CD4-positive, alpha-beta T cell treated with Interleukin-15 for 1 hour (primary cell): ENCODE results near the gene IFNL1.
"Not testable (repeated sequence)": the region's sequence is repeated elsewhere in the genome, so short reads cannot be mapped to it uniquely, and the experiment has no call there.

Experiments used
- DNase-seq: peaks from one replicate; pipeline ENCODE4 v3.0.0-alpha.2; 2020

The IFNL1 gene

DNA sequence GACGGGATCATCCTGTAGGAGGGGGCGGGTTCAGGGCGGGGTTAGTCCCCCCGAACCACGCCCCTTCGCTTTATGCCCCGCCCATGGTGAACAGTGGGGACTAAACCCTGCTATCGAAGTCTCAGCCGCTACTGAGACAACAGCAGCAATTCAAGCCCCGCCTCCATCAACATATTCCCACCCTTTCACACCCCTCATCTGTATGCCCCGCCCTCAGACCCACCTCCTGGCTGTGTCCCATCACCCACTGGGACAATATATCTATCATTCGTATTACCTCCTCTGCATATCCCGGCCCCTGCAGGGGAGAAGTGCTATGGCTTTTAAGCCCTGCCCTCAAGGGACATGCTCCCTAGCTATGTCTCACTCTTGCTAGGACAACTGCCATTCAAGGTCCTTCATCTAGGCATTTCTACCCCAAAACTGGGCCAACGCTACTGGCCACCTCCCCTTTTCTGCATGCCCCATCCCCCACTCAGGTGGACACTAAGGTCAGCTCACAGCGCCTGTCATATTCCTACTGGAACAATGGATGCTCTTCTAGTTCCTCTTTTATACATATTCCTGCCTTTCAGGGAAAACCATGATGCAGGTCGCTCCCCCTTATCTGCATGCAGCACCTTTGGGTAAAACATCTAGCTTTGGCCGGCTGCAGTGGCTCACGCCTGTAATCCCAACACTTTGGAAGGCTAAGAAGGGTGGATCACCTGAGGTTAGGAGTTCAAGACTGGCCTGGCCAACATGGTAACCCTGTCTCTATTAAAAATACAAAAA lies 12.5 kb downstream of the IFNL1 start:
- DNase-seq = no peak

GRCh38 chr19:39309305-39309670 lies 13.1 kb downstream of the IFNL1 start:
- not testable (repeated sequence) for DNase-seq

GRCh38 chr19:39310558-39311311 lies 14.5 kb downstream of the IFNL1 start:
- DNase-seq = no peak

DNA sequence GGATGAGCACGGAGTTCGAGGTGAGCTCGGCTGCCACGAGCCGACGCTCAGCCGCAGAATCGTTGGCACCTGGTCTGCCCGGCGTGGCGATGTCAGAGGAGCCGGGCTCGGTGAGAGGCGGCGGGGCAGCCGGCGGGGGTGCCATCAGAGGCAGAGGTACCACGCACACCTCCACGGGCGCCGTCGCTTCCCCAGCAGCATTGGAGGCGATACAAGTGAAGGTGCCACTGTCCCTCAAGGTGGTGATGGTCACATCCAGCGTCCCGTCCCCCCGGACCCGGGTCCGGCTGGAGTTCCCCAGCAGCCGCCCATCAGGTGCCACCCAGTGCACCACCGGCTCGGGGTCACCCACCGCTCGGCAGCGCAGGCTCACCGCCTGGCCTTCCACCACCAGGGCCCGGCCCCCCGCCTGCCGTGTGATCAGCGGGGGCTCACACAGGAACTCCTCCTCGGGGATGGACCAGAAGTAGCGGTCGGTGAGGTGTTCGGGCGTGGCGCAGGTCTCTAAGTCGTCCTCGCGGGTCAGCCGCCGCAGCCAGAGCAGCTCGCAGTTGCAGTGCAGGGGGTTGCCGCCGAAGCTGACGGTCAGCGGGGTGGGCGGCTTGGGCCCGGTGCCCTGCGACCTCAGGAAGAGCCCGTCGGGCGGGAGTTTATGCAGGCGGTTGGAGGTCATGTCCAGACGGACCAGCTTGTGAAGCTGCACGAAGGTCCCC lies 18.0 kb downstream of the IFNL1 start:
- DNase-seq = no peak

- no peak for DNase-seq
Observed at GRCh38 chr19:39315933-39316332, 19.7 kb downstream of the IFNL1 start.

GRCh38 chr19:39316627-39317321 lies 20.6 kb downstream of the IFNL1 start:
- DNase-seq = no peak

- no peak for DNase-seq
Observed at GRCh38 chr19:39317476-39317875, 21.3 kb downstream of the IFNL1 start.

DNA sequence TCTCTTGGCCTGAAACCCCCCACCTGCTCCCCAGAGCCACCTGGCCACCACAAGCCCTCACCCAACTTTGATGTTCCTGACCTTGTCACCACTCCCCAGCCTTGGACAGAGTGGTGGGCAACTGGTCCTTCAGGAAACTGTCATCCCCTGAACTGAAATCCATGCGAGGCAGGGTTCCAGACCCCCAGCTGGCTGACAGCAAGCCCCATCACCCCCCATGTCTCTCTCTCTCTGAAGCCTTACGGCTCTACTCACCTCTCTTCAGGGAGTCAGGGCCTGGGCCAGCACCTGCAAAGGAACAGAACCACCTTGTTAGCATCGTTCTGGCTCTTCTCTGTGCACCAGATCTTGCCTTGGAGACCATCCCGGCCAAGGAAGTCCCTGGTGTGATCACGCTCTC lies 21.9 kb downstream of the IFNL1 start:
- DNase-seq = no peak

- DNase-seq = no peak
Observed at GRCh38 chr19:39318690-39319089, 22.5 kb downstream of the IFNL1 start.

DNA sequence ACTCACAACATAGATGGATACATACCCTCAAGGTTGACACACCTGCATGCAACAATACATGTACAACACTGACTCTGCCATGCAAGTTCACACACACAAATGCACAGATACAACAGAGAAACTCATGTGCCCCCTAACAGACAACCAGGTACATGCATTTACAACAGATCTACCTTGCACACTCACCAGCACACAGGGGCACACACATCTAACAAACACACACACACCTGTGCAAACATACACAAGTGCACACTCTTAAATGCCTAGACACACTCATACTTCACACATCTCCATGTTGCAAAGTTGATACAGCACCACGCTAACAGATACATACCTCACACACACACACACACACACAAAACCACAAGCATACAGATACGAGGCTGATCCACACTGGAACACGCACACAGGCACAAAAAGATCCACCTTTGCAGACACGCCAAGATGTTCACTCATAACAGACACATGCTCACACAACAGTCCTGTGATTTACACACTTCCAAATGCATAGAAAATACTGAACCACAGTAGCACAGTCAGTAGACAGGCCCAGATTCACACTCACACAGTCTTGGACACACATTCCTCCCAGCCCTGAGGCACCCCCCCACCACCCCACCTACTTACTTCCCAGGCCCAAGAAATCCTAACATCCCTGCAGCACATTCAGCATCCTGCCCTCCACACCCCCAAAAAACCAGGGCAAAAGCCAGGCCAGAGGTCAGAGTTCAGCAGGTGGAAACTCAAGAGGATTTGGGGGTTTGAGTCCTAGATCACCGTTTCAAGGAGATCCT lies 23.1 kb downstream of the IFNL1 start:
- no peak for DNase-seq

DNA sequence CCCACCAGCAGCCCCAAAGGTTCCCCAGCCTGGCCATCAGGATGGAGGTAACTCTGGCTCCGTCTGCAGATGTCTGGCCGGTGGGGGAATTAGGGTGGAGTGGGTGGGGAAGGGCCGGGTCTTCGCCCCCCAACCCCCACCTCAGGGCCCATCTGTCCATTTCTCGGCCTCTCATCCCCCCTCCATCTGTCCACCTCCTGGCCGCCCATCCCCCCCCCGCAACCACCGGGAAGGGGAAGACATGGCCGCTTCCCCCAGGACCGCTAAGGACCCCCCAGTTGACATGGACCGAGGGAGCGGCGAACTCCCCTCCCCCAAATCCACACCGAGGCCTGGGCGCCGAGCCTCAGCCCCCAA lies 23.7 kb downstream of the IFNL1 start:
- no peak for DNase-seq

GRCh38 chr19:39321117-39321831 lies 25.1 kb downstream of the IFNL1 start:
- DNase-seq = no peak

- no peak for DNase-seq
Observed at GRCh38 chr19:39321832-39322176, 25.6 kb downstream of the IFNL1 start.

DNA sequence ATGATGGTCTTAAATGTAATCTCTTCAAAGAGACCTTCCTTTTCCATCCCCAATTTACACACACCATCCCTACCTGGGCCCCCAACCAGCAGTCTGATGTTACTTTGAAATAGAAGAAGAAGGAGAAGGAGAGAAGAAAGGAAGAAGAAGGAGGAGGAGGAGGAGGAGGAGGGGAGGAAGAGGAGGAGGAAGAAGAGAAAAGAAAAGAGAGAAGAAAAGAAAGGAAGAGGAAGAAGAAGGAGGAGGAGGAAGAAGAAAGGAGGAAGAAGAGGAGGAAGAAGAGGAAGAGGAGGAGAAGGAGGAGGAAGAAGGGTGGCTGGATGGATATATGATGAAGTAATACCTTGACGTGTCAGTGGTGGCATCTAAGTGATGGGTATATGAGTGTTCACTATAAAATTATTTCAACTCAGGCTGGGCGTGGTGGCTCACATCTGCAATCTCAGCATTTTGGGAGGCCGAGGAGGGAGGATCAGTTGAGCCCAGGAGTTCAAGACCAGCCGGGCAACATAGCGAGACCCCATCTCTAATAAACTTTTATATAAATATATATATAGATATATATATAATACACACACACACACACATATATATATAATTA lies 28.1 kb downstream of the IFNL1 start:
- DNase-seq = no peak

DNA sequence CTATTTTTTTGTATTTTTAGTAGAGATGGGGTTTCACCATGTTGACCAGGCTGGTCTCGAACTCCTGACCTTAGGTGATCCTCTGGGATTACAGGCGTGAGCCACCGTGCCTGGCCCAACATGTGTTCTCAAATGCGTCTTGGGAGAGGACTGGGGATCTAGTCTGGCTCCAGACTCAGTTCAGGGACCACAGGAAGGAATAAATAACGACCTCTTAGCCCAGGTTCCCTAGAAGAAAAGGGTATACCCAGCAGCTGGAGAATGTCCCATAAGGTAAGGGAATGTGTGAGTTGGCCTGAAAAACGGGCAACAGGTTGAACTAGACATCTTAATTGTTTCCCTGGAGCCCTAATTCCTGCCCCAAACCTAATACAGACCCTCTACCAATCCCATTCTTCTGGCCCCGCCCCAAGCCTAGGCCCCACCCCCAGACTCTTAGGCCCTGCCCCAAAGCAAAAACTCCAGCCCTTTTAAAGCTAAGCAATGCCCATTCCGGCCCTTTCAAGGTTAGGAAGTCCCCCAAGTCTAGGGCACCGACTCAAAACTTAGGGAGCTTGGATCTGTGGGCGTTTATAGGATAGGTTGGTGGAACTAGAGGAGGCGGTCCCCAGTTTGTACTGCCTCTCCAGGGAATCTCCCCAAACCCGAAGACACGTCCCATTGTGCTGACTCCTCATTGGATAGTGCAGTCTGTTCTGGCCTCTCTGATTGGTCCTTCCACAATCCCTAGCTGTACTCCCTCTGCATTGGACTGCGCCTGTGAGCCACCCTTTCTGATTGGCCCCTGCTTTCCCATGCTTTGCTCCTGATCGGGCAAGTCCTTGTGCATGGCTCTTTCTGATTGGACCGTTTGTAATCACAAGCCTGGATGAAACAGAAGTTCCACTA lies 29.8 kb downstream of the IFNL1 start:
- DNase-seq = no peak

DNA sequence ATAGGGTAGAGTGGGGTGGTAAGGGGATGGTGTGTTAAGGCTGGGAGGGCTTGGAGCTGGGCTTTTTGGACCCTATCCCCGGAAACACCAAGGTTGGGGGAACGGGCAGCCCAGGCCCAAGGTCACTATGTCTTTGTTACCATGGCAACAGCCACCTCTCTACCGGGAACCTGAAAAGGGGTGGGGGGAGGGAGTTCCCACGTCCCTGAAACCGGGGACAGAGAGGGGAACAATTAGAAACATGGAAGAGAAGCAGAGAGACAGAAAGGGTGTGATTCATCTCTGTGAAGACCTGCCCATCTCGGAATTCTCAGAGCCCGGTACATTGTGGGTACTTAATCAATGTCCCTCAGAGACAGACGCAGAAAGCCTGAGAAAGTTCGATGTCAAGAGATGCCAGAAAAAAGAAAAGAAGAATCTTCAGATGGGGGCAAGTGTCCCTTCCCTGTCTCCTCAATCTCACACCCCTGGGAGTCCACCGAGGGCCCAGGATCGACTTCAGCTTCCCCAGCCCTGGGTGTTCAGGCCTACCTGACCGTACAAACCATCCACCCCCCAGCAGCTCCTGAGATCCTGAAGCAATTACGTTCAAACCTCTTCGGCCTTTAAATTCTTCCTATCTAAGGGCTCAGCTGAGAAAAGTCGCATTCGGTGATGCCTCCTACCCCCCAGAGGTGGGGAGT lies 31.3 kb downstream of the IFNL1 start:
- no peak for DNase-seq

- DNase-seq = peak; percentile 67
Observed at GRCh38 chr19:39328046-39328705, 32.0 kb downstream of the IFNL1 start.

DNA sequence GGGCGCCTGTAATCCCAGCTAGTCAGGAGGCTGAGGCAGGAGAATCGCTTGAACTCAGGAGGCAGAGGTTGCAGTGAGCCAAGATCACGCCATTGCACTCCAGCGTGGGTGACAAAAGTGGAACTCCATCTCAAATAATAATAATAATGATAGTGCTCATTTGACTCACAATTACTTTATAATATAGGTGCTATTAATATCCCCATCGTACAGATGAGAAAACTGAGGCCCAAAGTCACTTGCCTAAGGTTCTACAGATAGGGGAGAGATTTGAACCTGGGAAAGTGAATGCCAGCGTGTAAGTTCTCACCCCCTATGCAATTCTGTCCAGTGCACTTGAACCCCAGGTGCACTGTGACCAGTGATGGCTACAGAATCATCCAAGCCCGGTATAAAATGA lies 33.7 kb downstream of the IFNL1 start:
- no peak for DNase-seq

GRCh38 chr19:39332293-39332692 lies 36.1 kb downstream of the IFNL1 start:
- DNase-seq = no peak
